Colonic mucosa (tissue), 4 donors: Measurements from ENCODE around the gene ARHGEF19. TPM values are rescaled to one million over a fixed set of nuclear protein-coding genes. Genes with fewer than 3 reads are reported as not detected.
"Not testable (repeated sequence)": the region's sequence is repeated elsewhere in the genome, so short reads cannot be mapped to it uniquely, and the experiment has no call there.

Source experiments
- DNase-seq: peaks from one replicate; pipeline ENCODE4 v3.0.0-alpha.2; 2020
- H3K27ac ChIP-seq: fragments of 200-600 bp; one replicate; pipeline ENCODE4 v1.8.0; 2021
- H3K27me3 ChIP-seq: fragments of 200-600 bp; one replicate; pipeline ENCODE4 v1.8.0; 2021
- H3K36me3 ChIP-seq: fragments of 200-600 bp; one replicate; pipeline ENCODE4 v1.8.0; 2021
- H3K4me1 ChIP-seq: fragments of 200-600 bp; one replicate; pipeline ENCODE4 v1.8.0; 2021; ENCODE audit warnings: mild to moderate bottlenecking
- H3K4me3 ChIP-seq: fragments of 200-600 bp; one replicate; pipeline ENCODE4 v1.8.0; 2021
- H3K9ac ChIP-seq, 2 donors: one replicate each; pipeline ENCODE4 v1.7.0; 2013; ENCODE audit warnings: control low read depth in 2 of 2, low read depth in 2 of 2, low read length in 2 of 2
- H3K9me3 ChIP-seq: fragments of 200-600 bp; one replicate; pipeline ENCODE4 v1.8.0; 2021
- CTCF ChIP-seq: fragments of 200-600 bp; IDR thresholded peaks from one replicate; pipeline ENCODE4 v1.8.0; 2022; ENCODE audit warnings: antibody characterized with exemption, mild to moderate bottlenecking
- intact Hi-C: fragments of 100-400 bp; cut with DNase I; formaldehyde crosslinking; loops from one replicate; pipeline ENCODE4 v1.14.1; 2022
- total RNA-seq, 2 donors: library from RNA; stranded (reverse); fragmentation: NEBNext Ultra II Directional in 1 of 2; extraction: Animal tissue kit (Norgen Biotek cat#: 25700) in 1 of 2; gene quantifications; one replicate each; pipeline ENCODE4 v1.2.1, GENCODE V29; 2021
- donor health status: healthy.
- donor health status: DM: no; HTN: no; CAD: no.
- donor health status: DM: no; HTN: no; CAD: no.

The ARHGEF19 gene
- total RNA-seq, 2 donors from 2014 or later: 5.8 to 9.0 TPM

- Histone ChIP-seq H3K9me3 (no peaks in the 10 kb centered on the region), H3K36me3 (no peaks in the 10 kb centered on the region), H3K4me1 (peaks cover 6% of the 10 kb centered on the region), H3K4me3 (peak overlapping the region; percentile 39), H3K27me3 (no peaks in the 10 kb centered on the region), H3K27ac (peak overlapping the region; percentile 82), H3K9ac (peak overlapping the region; percentile 57 to 86)
- DNase-seq: peak; percentile 99
- intact Hi-C loops: no loop called here
- no peak for TF ChIP-seq CTCF
Observed at GRCh38 chr1:16217061-16217785, 4.8 kb upstream of the ARHGEF19 start.

- peak; percentile 97 for DNase-seq
- peak overlapping the region; percentile 39 for H3K4me3 ChIP-seq
- H3K27me3 ChIP-seq: no peaks in the 10 kb centered on the region
- peak overlapping the region; percentile 17 to 86 for H3K9ac ChIP-seq
- H3K36me3 ChIP-seq: no peaks in the 10 kb centered on the region
- H3K9me3 ChIP-seq: no peaks in the 10 kb centered on the region
- H3K4me1 ChIP-seq: peaks cover 6% of the 10 kb centered on the region
- TF ChIP-seq CTCF: no peak
- intact Hi-C loops: no loop called here
- H3K27ac ChIP-seq: peak overlapping the region; percentile 76
Observed at GRCh38 chr1:16215882-16216753, 3.7 kb upstream of the ARHGEF19 start.

GRCh38 chr1:16215240-16215639, 2.8 kb upstream of the ARHGEF19 start:
- H3K9ac ChIP-seq, intact Hi-C loops, H3K4me3 ChIP-seq, H3K27ac ChIP-seq, DNase-seq, H3K36me3 ChIP-seq, H3K27me3 ChIP-seq, H3K9me3 ChIP-seq, H3K4me1 ChIP-seq: not testable (repeated sequence)

- DNase-seq, H3K27ac ChIP-seq, H3K4me3 ChIP-seq, intact Hi-C loops, H3K9ac ChIP-seq, H3K9me3 ChIP-seq, H3K4me1 ChIP-seq, H3K27me3 ChIP-seq, H3K36me3 ChIP-seq: not testable (repeated sequence)
Observed at GRCh38 chr1:16213544-16213943, 1.1 kb upstream of the ARHGEF19 start.

- no peaks in the 10 kb centered on the region for H3K9me3 ChIP-seq
- H3K9ac ChIP-seq: no peak overlapping the region
- intact Hi-C loops: no loop called here
- peaks cover 6% of the 10 kb centered on the region for H3K4me1 ChIP-seq
- no peak for TF ChIP-seq CTCF
- H3K36me3 ChIP-seq: no peaks in the 10 kb centered on the region
- no peak for DNase-seq
- no peak overlapping the region for H3K27ac ChIP-seq
- no peaks in the 10 kb centered on the region for H3K27me3 ChIP-seq
- H3K4me3 ChIP-seq: no peak overlapping the region
Observed at GRCh38 chr1:16213013-16213412, 561 bp upstream of the ARHGEF19 start.

GRCh38 chr1:16211824-16212223, 628 bp downstream of the ARHGEF19 start:
- H3K9ac ChIP-seq: no peak overlapping the region
- TF ChIP-seq CTCF: no peak
- H3K9me3 ChIP-seq: no peaks in the 10 kb centered on the region
- no peak for DNase-seq
- peaks cover 10% of the 10 kb centered on the region for H3K4me1 ChIP-seq
- no peak overlapping the region for H3K27ac ChIP-seq
- no peaks in the 10 kb centered on the region for H3K36me3 ChIP-seq
- no peaks in the 10 kb centered on the region for H3K27me3 ChIP-seq
- intact Hi-C loops: no loop called here
- H3K4me3 ChIP-seq: no peak overlapping the region
